Esophagus muscularis mucosa (tissue), 3 donors: ENCODE measurements around the gene LUC7L3.

Experiments used
- CTCF ChIP-seq, 3 experiments: fragments of 200-600 bp in 2 of 3; fragments of 450-650 bp in 1 of 3; sonication (generic) in 2 of 3; IDR thresholded peaks; one replicate each; pipeline ENCODE4 v1.5.1; 2017 to 2019; ENCODE audit warnings: antibody characterized with exemption in 3 of 3, mild to moderate bottlenecking in 2 of 3, moderate library complexity in 1 of 3
- POLR2A ChIP-seq: fragments of 450-650 bp; IDR thresholded peaks from one replicate; pipeline ENCODE4 v1.6.1; 2017; ENCODE audit warnings: antibody characterized with exemption, moderate library complexity, mild to moderate bottlenecking, low read depth
- POLR2AphosphoS5 ChIP-seq, 2 donors: sonication (generic); formaldehyde crosslinking; IDR thresholded peaks; one replicate each; pipeline ENCODE4 v1.6.1; 2017; ENCODE audit warnings: antibody characterized with exemption in 2 of 2

- no peak for TF ChIP-seq CTCF (IDR thresholded peaks at IDR 0.05)
- TF ChIP-seq POLR2AphosphoS5 (IDR thresholded peaks at IDR 0.05): no peak
- TF ChIP-seq POLR2A: no peak
Observed at GRCh38 chr17:50725769-50726655, 6.6 kb downstream of the LUC7L3 start.
